K562 (cell line): ENCODE results near the gene SHF. TPM values are rescaled to one million over a fixed set of nuclear protein-coding genes. Genes with fewer than 3 reads are reported as not detected.
A peak's percentile ranks its signal among the peaks of the same experiment; 100 is the strongest.

Source experiments
- CBX8 ChIP-seq: fragments of 200-600 bp; sonication (generic); IDR thresholded peaks from 2 replicates; pipeline ENCODE4 v1.6.1; 2012; ENCODE audit warnings: borderline replicate concordance, mixed run types, low read depth, mild to moderate bottlenecking, moderate library complexity, mixed read lengths, low read length, control low read depth, inconsistent platforms; ENCODE audit not compliant: poor library complexity, severe bottlenecking; ENCODE audit errors: extremely low read depth
- E2F3 ChIP-seq: fragments of 250-450 bp; sonication (Bioruptor Pico); IDR thresholded peaks from 2 replicates; pipeline ENCODE4 v1.4.0; 2020; ENCODE audit warnings: mild to moderate bottlenecking
- HMG20B ChIP-seq: fragments of 250-450 bp; sonication (Bioruptor Pico); IDR thresholded peaks from 2 replicates; pipeline ENCODE4 v1.5.0; 2021; ENCODE audit warnings: mild to moderate bottlenecking
- MAFK ChIP-seq: IDR thresholded peaks from 2 replicates; pipeline ENCODE4 v1.6.1; 2011; ENCODE audit warnings: low read length, improper control_type of control experiment
- MYC ChIP-seq, 2 experiments: fragments of 250-450 bp in 1 of 2; sonication (Bioruptor Pico) in 1 of 2; IDR thresholded peaks; 2 replicates each; pipeline versions ENCODE4 v1.5.1 to v1.6.1; 2012 to 2021; ENCODE audit warnings: low read depth in 2 of 2, borderline replicate concordance in 1 of 2, improper control_type of control experiment in 1 of 2, low read length in 1 of 2, mild to moderate bottlenecking in 1 of 2, moderate library complexity in 1 of 2
- SAFB ChIP-seq: fragments of 200-400 bp; formaldehyde crosslinking; IDR thresholded peaks from 2 replicates; pipeline ENCODE4 v1.6.1; 2017; ENCODE audit warnings: low read depth, low read length, borderline replicate concordance
- SMAD1 ChIP-seq: fragments of 150-350 bp; IDR thresholded peaks from 2 replicates; pipeline ENCODE4 v1.6.1; 2014; ENCODE audit warnings: low read length, low read depth; ENCODE audit not compliant: partially characterized antibody
- SNIP1 ChIP-seq: fragments of 450-650 bp; IDR thresholded peaks from 2 replicates; pipeline ENCODE4 v1.7.1; 2017; ENCODE audit warnings: low read depth, mild to moderate bottlenecking
- TRIM24 ChIP-seq, 2 experiments: fragments of 450-650 bp; IDR thresholded peaks; 2 replicates each; pipeline ENCODE4 v1.6.1; 2016
- TRIM25 ChIP-seq: fragments of 450-650 bp; IDR thresholded peaks from 2 replicates; pipeline ENCODE4 v1.7.0; 2016; ENCODE audit warnings: borderline replicate concordance
- ZNF232 ChIP-seq: sonication (generic); formaldehyde crosslinking; IDR thresholded peaks from 2 replicates; pipeline ENCODE4 v1.8.0; 2022; ENCODE audit warnings: mild to moderate bottlenecking, missing genetic modification reagents
- ZNF592 ChIP-seq: fragments of 450-650 bp; IDR thresholded peaks from 2 replicates; pipeline ENCODE4 v1.6.1; 2017; ENCODE audit warnings: antibody characterized with exemption, mild to moderate bottlenecking
- ZNF830 ChIP-seq: fragments of 250-450 bp; sonication (Bioruptor Pico); IDR thresholded peaks from 2 replicates; pipeline ENCODE4 v1.5.0; 2021; ENCODE audit warnings: mild to moderate bottlenecking
- polyA plus RNA-seq, 8 experiments: library from polyadenylated mRNA; depleted of rRNA in 4 of 8; stranded (reverse) in 5 of 8; unstranded in 3 of 8; fragments of >200 nt; fragmentation: Nextera tagmentation in 2 of 8; fragmentation: Illumina TruSeq in 1 of 8; extraction: Ambion mirVana in 2 of 8; extraction: Trizol in 1 of 8; gene quantifications; 2 replicates each; pipeline versions ENCODE4 v1.2.1 to v1.2.3, GENCODE V29; 2011 to 2014; ENCODE audit warnings: inconsistent platforms in 1 of 8, missing spikeins in 1 of 8
- total RNA-seq, 7 experiments: library from RNA; depleted of rRNA in 6 of 7; stranded (reverse); fragments of >200 nt in 6 of 7; fragmentation: Illumina TruSeq in 2 of 7; extraction: Trizol in 2 of 7; gene quantifications; 2 replicates each; pipeline versions ENCODE4 v1.2.1 to v1.2.3, GENCODE V29; 2011 to 2021; ENCODE audit warnings: low replicate concordance in 1 of 7
- TF ChIP-seq, protein P1 (sequence below): fragments of 450-650 bp; IDR thresholded peaks from 2 replicates; pipeline ENCODE4 v1.7.1; 2018; ENCODE audit warnings: mild to moderate bottlenecking, low read depth; ENCODE audit not compliant: partially characterized antibody
- TF ChIP-seq, protein P2 (sequence below): fragments of 450-650 bp; IDR thresholded peaks from 2 replicates; pipeline ENCODE4 v1.6.1; 2016

The SHF gene
- total and polyA plus RNA-seq, 9 of the 15 experiments (the other 6 are each of a cell fraction or from before 2014, with no cell fraction given) = 0.51 to 2.2 (median 0.85) TPM; not detected in 2

GRCh38 chr15:45200001-45200798 lies 12.4 kb upstream of the SHF start (continued):
- TF ChIP-seq, protein P1, sequence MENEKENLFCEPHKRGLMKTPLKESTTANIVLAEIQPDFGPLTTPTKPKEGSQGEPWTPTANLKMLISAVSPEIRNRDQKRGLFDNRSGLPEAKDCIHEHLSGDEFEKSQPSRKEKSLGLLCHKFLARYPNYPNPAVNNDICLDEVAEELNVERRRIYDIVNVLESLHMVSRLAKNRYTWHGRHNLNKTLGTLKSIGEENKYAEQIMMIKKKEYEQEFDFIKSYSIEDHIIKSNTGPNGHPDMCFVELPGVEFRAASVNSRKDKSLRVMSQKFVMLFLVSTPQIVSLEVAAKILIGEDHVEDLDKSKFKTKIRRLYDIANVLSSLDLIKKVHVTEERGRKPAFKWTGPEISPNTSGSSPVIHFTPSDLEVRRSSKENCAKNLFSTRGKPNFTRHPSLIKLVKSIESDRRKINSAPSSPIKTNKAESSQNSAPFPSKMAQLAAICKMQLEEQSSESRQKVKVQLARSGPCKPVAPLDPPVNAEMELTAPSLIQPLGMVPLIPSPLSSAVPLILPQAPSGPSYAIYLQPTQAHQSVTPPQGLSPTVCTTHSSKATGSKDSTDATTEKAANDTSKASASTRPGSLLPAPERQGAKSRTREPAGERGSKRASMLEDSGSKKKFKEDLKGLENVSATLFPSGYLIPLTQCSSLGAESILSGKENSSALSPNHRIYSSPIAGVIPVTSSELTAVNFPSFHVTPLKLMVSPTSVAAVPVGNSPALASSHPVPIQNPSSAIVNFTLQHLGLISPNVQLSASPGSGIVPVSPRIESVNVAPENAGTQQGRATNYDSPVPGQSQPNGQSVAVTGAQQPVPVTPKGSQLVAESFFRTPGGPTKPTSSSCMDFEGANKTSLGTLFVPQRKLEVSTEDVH = no peak
- peak; percentile 52 for TF ChIP-seq SMAD1
- peak in 1 of 2 experiments; percentile 58; a peak in 1 of 4 replicates for TF ChIP-seq TRIM24 (IDR thresholded peaks at IDR 0.05)
- no peak for TF ChIP-seq SAFB
- TF ChIP-seq TRIM25 = no peak
- no peak for TF ChIP-seq ZNF232 (CRISPR knock-in tag)
- TF ChIP-seq, protein P2, sequence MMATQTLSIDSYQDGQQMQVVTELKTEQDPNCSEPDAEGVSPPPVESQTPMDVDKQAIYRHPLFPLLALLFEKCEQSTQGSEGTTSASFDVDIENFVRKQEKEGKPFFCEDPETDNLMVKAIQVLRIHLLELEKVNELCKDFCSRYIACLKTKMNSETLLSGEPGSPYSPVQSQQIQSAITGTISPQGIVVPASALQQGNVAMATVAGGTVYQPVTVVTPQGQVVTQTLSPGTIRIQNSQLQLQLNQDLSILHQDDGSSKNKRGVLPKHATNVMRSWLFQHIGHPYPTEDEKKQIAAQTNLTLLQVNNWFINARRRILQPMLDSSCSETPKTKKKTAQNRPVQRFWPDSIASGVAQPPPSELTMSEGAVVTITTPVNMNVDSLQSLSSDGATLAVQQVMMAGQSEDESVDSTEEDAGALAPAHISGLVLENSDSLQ = peak; percentile 53; the same call in 1 of the 2 replicates
- no peak for TF ChIP-seq CBX8
- TF ChIP-seq SNIP1 = no peak
- no peak; the same call in 1 of the 2 replicates for TF ChIP-seq MYC (IDR thresholded peaks at IDR 0.05; ENCODE audit: low read depth, low read length)
- TF ChIP-seq MYC (CRISPR knock-in tag; IDR thresholded peaks at IDR 0.05; ENCODE audit: borderline replicate concordance, low read depth) = no peak
- no peak for TF ChIP-seq ZNF830
- no peak for TF ChIP-seq HMG20B
- no peak for TF ChIP-seq E2F3
- TF ChIP-seq ZNF592 = peak; percentile 89
- TF ChIP-seq MAFK = peak; percentile 68
